ENCODE results near the gene MTHFD1L. TPM values are rescaled to one million over a fixed set of nuclear protein-coding genes. Genes with fewer than 3 reads are reported as not detected.
"Not testable (repeated sequence)": the region's sequence is repeated elsewhere in the genome, so short reads cannot be mapped to it uniquely, and the experiment has no call there.

MTHFD1L gene
- total RNA-seq, 2 experiments from 2014 or later, result 115 to 119 TPM

- Mint-ChIP-seq H3K36me3 (no peaks in the 10 kb centered on the region), H3K27ac (no peak overlapping the region), H3K4me1 (ENCODE audit: low read depth) (no peaks in the 10 kb centered on the region), H3K4me3 (no peak overlapping the region), H3K27me3 (no peaks in the 10 kb centered on the region), H3K9me3 (no peaks in the 10 kb centered on the region)
- DNase-seq, result no peak
- ChIA-PET CTCF (no interaction called here), POLR2A (no interaction called here)
- intact Hi-C loops (cut with micrococcal nuclease), result no loop called here
Measured at GRCh38 chr6:151118461-151119123, 253.1 kb downstream of the MTHFD1L start.

- intact Hi-C loops (cut with micrococcal nuclease), result no loop called here
- H3K4me1 Mint-ChIP-seq (ENCODE audit: low read depth), result peaks cover 2% of the 10 kb centered on the region
- no peaks in the 10 kb centered on the region for H3K36me3 Mint-ChIP-seq
- no peaks in the 10 kb centered on the region for H3K9me3 Mint-ChIP-seq
- DNase-seq, result no peak
- H3K27ac Mint-ChIP-seq, result no peak overlapping the region
- POLR2A ChIA-PET, result no interaction called here
- no peak overlapping the region for H3K4me3 Mint-ChIP-seq
- CTCF ChIA-PET, result no interaction called here
- H3K27me3 Mint-ChIP-seq, result no peaks in the 10 kb centered on the region
Measured at GRCh38 chr6:151119823-151120524, 254.5 kb downstream of the MTHFD1L start.

GRCh38 chr6:151121900-151122299 lies 256.4 kb downstream of the MTHFD1L start:
- intact Hi-C loops (cut with micrococcal nuclease), result no loop called here
- H3K4me3 Mint-ChIP-seq, result no peak overlapping the region
- H3K27me3 Mint-ChIP-seq, result no peaks in the 10 kb centered on the region
- H3K36me3 Mint-ChIP-seq, result no peaks in the 10 kb centered on the region
- POLR2A ChIA-PET, result no interaction called here
- DNase-seq, result no peak
- H3K27ac Mint-ChIP-seq, result no peak overlapping the region
- CTCF ChIA-PET, result no interaction called here
- H3K9me3 Mint-ChIP-seq, result no peaks in the 10 kb centered on the region
- peaks cover 13% of the 10 kb centered on the region for H3K4me1 Mint-ChIP-seq (ENCODE audit: low read depth)

- H3K36me3 Mint-ChIP-seq; DNase-seq; H3K4me3 Mint-ChIP-seq; H3K27ac Mint-ChIP-seq; intact Hi-C loops (cut with micrococcal nuclease); H3K27me3 Mint-ChIP-seq; POLR2A ChIA-PET; H3K9me3 Mint-ChIP-seq: not testable (repeated sequence)
- CTCF ChIA-PET, result interaction anchor here (0.7 kb wide), 1 partner anchor 107 kb away, joined by 3 read pairs; no protein-coding TSS in a partner anchor
- H3K4me1 Mint-ChIP-seq (ENCODE audit: low read depth), result peaks cover 13% of the 10 kb centered on the region
Measured at GRCh38 chr6:151123641-151124040, 258.1 kb downstream of the MTHFD1L start.

GRCh38 chr6:151125242-151125641 lies 259.7 kb downstream of the MTHFD1L start:
- H3K4me3 Mint-ChIP-seq; DNase-seq; CTCF ChIA-PET; H3K27ac Mint-ChIP-seq; H3K9me3 Mint-ChIP-seq; H3K36me3 Mint-ChIP-seq; POLR2A ChIA-PET; intact Hi-C loops (cut with micrococcal nuclease); H3K27me3 Mint-ChIP-seq: not testable (repeated sequence)
- peaks cover 13% of the 10 kb centered on the region for H3K4me1 Mint-ChIP-seq (ENCODE audit: low read depth)

GRCh38 chr6:151125651-151126416 lies 260.3 kb downstream of the MTHFD1L start:
- H3K4me3 Mint-ChIP-seq; H3K36me3 Mint-ChIP-seq; CTCF ChIA-PET; H3K27ac Mint-ChIP-seq; H3K27me3 Mint-ChIP-seq; intact Hi-C loops (cut with micrococcal nuclease); H3K9me3 Mint-ChIP-seq; POLR2A ChIA-PET; DNase-seq: not testable (repeated sequence)
- peaks cover 13% of the 10 kb centered on the region for H3K4me1 Mint-ChIP-seq (ENCODE audit: low read depth)

GRCh38 chr6:151126417-151126724 lies 260.9 kb downstream of the MTHFD1L start:
- H3K36me3 Mint-ChIP-seq; H3K4me3 Mint-ChIP-seq; DNase-seq; H3K9me3 Mint-ChIP-seq; CTCF ChIA-PET; H3K27ac Mint-ChIP-seq; H3K27me3 Mint-ChIP-seq; POLR2A ChIA-PET; intact Hi-C loops (cut with micrococcal nuclease): not testable (repeated sequence)
- H3K4me1 Mint-ChIP-seq (ENCODE audit: low read depth), result peaks cover 13% of the 10 kb centered on the region

- H3K4me1 Mint-ChIP-seq (ENCODE audit: low read depth), result peaks cover 13% of the 10 kb centered on the region
- H3K27me3 Mint-ChIP-seq; H3K4me3 Mint-ChIP-seq; H3K27ac Mint-ChIP-seq; CTCF ChIA-PET; H3K9me3 Mint-ChIP-seq; intact Hi-C loops (cut with micrococcal nuclease); POLR2A ChIA-PET; DNase-seq; H3K36me3 Mint-ChIP-seq: not testable (repeated sequence)
Measured at GRCh38 chr6:151127133-151127798, 261.8 kb downstream of the MTHFD1L start.

GRCh38 chr6:151128763-151129370 lies 263.4 kb downstream of the MTHFD1L start:
- POLR2A ChIA-PET, result no interaction called here

GRCh38 chr6:151130329-151130728 lies 264.8 kb downstream of the MTHFD1L start:
- Mint-ChIP-seq H3K4me1 (ENCODE audit: low read depth) (peaks cover 10% of the 10 kb centered on the region), H3K9me3 (peaks cover 6% of the 10 kb centered on the region), H3K36me3 (no peaks in the 10 kb centered on the region), H3K27ac (no peak overlapping the region), H3K27me3 (peaks cover 9% of the 10 kb centered on the region), H3K4me3 (no peak overlapping the region)
- peak; percentile 38 for DNase-seq
- POLR2A ChIA-PET, result no interaction called here
- CTCF ChIA-PET, result interaction anchor here (1.1 kb wide), 1 partner anchor 194 kb away, joined by 3 read pairs; no protein-coding TSS in a partner anchor
- intact Hi-C loops (cut with micrococcal nuclease), result no loop called here

More at GRCh38 chr6:151128763-151129370, 263.4 kb downstream of the MTHFD1L start:
- no peak for DNase-seq
- CTCF ChIA-PET, result no interaction called here
- peaks cover 9% of the 10 kb centered on the region for H3K27me3 Mint-ChIP-seq
- peaks cover 6% of the 10 kb centered on the region for H3K9me3 Mint-ChIP-seq
- H3K27ac Mint-ChIP-seq, result no peak overlapping the region
- H3K4me1 Mint-ChIP-seq (ENCODE audit: low read depth), result peaks cover 13% of the 10 kb centered on the region
- intact Hi-C loops (cut with micrococcal nuclease), result no loop called here
- H3K36me3 Mint-ChIP-seq, result no peaks in the 10 kb centered on the region
- H3K4me3 Mint-ChIP-seq, result no peak overlapping the region

GRCh38 chr6:151131324-151132007 lies 266.0 kb downstream of the MTHFD1L start:
- peaks cover 6% of the 10 kb centered on the region for H3K9me3 Mint-ChIP-seq
- no peak overlapping the region for H3K4me3 Mint-ChIP-seq
- H3K4me1 Mint-ChIP-seq (ENCODE audit: low read depth), result no peaks in the 10 kb centered on the region
- ChIA-PET CTCF (interaction anchor here (1.1 kb wide), 1 partner anchor 193 kb away, joined by 3 read pairs; no protein-coding TSS in a partner anchor), POLR2A (no interaction called here)
- peaks cover 9% of the 10 kb centered on the region for H3K27me3 Mint-ChIP-seq
- intact Hi-C loops (cut with micrococcal nuclease), result no loop called here
- H3K36me3 Mint-ChIP-seq, result no peaks in the 10 kb centered on the region
- DNase-seq, result no peak
- no peak overlapping the region for H3K27ac Mint-ChIP-seq
